ENCODE measurements around the gene LPAR3. TPM values are rescaled to one million over a fixed set of nuclear protein-coding genes. Genes with fewer than 3 reads are reported as not detected.

The LPAR3 gene
- total RNA-seq, 4 donors from 2014 or later = 9.1 TPM; not detected in 3

GRCh38 chr1:84823511-84823910 is 69.5 kb downstream of the LPAR3 start:
- no peak for TF ChIP-seq CTCF (IDR thresholded peaks at IDR 0.05)
- no peak for TF ChIP-seq POLR2A (IDR thresholded peaks at IDR 0.05)
- Histone ChIP-seq H3K4me3 (no peak overlapping the region), H3K9me3 (no peaks in the 10 kb centered on the region), H3K27ac (no peak overlapping the region), H3K36me3 (no peaks in the 10 kb centered on the region), H3K4me1 (no peaks in the 10 kb centered on the region), H3K27me3 (no peaks in the 10 kb centered on the region)
- no peak for DNase-seq

GRCh38 chr1:84810343-84810742 is 82.7 kb downstream of the LPAR3 start:
- DNase-seq = no peak
- TF ChIP-seq CTCF (IDR thresholded peaks at IDR 0.05) (no peak), POLR2A (IDR thresholded peaks at IDR 0.05) (no peak)
- no peaks in the 10 kb centered on the region for H3K36me3 ChIP-seq
- no peaks in the 10 kb centered on the region for H3K27me3 ChIP-seq
- no peaks in the 10 kb centered on the region for H3K4me1 ChIP-seq
- H3K4me3 ChIP-seq = no peak overlapping the region
- no peak overlapping the region for H3K27ac ChIP-seq
- H3K9me3 ChIP-seq = no peaks in the 10 kb centered on the region

- no peak for DNase-seq
- Histone ChIP-seq H3K9me3 (no peaks in the 10 kb centered on the region), H3K36me3 (no peaks in the 10 kb centered on the region), H3K4me1 (no peaks in the 10 kb centered on the region), H3K27me3 (no peaks in the 10 kb centered on the region), H3K27ac (no peak overlapping the region), H3K4me3 (no peak overlapping the region)
- no peak for TF ChIP-seq CTCF (IDR thresholded peaks at IDR 0.05)
- no peak for TF ChIP-seq POLR2A (IDR thresholded peaks at IDR 0.05)
Measured at GRCh38 chr1:84809023-84809422, 84.0 kb downstream of the LPAR3 start.

- Histone ChIP-seq H3K4me3 (no peak overlapping the region), H3K27me3 (no peaks in the 10 kb centered on the region), H3K36me3 (no peaks in the 10 kb centered on the region), H3K27ac (no peak overlapping the region), H3K9me3 (no peaks in the 10 kb centered on the region), H3K4me1 (no peaks in the 10 kb centered on the region)
- TF ChIP-seq POLR2A (IDR thresholded peaks at IDR 0.05) = no peak
- no peak for TF ChIP-seq CTCF (IDR thresholded peaks at IDR 0.05)
- DNase-seq = no peak
Measured at GRCh38 chr1:84803604-84804003, 89.4 kb downstream of the LPAR3 start.

- no peaks in the 10 kb centered on the region for H3K4me1 ChIP-seq
- no peak for DNase-seq
- no peaks in the 10 kb centered on the region for H3K36me3 ChIP-seq
- no peaks in the 10 kb centered on the region for H3K9me3 ChIP-seq
- H3K27ac ChIP-seq = no peak overlapping the region
- H3K4me3 ChIP-seq = no peak overlapping the region
- H3K27me3 ChIP-seq = no peaks in the 10 kb centered on the region
- TF ChIP-seq POLR2A (IDR thresholded peaks at IDR 0.05) (no peak), CTCF (IDR thresholded peaks at IDR 0.05) (no peak)
Measured at GRCh38 chr1:84802567-84803232, 90.3 kb downstream of the LPAR3 start.

All from Peyer's patch (tissue), 4 donors.